Panc1 (cell line): ENCODE data around the gene OSBPL10.

Source experiments
- CTCF ChIP-seq: fragments of 450-650 bp; IDR thresholded peaks from 2 replicates; pipeline ENCODE4 v1.5.1; 2017; ENCODE audit warnings: mild to moderate bottlenecking
- POLR2AphosphoS5 ChIP-seq: IDR thresholded peaks from 2 replicates; pipeline ENCODE4 v1.6.1; 2012; ENCODE audit warnings: mild to moderate bottlenecking, low read depth, low read length, moderate library complexity
- REST ChIP-seq, 2 experiments: IDR thresholded peaks; 2 replicates each; pipeline ENCODE4 v1.6.1; 2011 to 2012; ENCODE audit warnings: low read depth in 2 of 2, control low read depth in 1 of 2, low read length in 1 of 2, mild to moderate bottlenecking in 1 of 2, moderate library complexity in 1 of 2; ENCODE audit not compliant: insufficient read depth in 1 of 2
- SIN3A ChIP-seq: IDR thresholded peaks from 2 replicates; pipeline ENCODE4 v1.6.1; 2012; ENCODE audit warnings: low read depth, mild to moderate bottlenecking, low read length, moderate library complexity, borderline replicate concordance; ENCODE audit not compliant: insufficient read depth

GRCh38 chr3:31772272-31772671 lies 208.8 kb downstream of the OSBPL10 start:
- TF ChIP-seq CTCF (no peak), POLR2AphosphoS5 (no peak), SIN3A (no peak), REST (IDR thresholded peaks at IDR 0.05; ENCODE audit: insufficient read depth in 1 of 2, low read depth in 2 of 2, low read length in 1 of 2) (no peak)
